Esophagus squamous epithelium (tissue), 4 donors: ENCODE data around the gene SLC38A11.

Experiments
- CTCF ChIP-seq, 6 experiments: fragments of 450-650 bp in 4 of 6; fragments of 200-600 bp in 2 of 6; sonication (generic) in 2 of 6; IDR thresholded peaks; one replicate each; pipeline ENCODE4 v1.5.1; 2016 to 2019; ENCODE audit warnings: antibody characterized with exemption in 6 of 6, mild to moderate bottlenecking in 4 of 6, moderate library complexity in 4 of 6
- POLR2A ChIP-seq, 4 donors: fragments of 450-650 bp; IDR thresholded peaks; one replicate each; pipeline ENCODE4 v1.6.1; 2017; ENCODE audit warnings: antibody characterized with exemption in 4 of 4, mild to moderate bottlenecking in 4 of 4, moderate library complexity in 3 of 4

- TF ChIP-seq CTCF (IDR thresholded peaks at IDR 0.05) = no peak
- TF ChIP-seq POLR2A (IDR thresholded peaks at IDR 0.05) = no peak
Measured at GRCh38 chr2:164846276-164846675, 109.0 kb downstream of the SLC38A11 start.
